ENCODE measurements around the gene CDK10.

GRCh38 chr16:89693289-89693731 is 6.8 kb downstream of the CDK10 start:
- TF ChIP-seq CTCF (IDR thresholded peaks at IDR 0.05), result no peak
- no peak for TF ChIP-seq ZFX (IDR thresholded peaks at IDR 0.05; ENCODE audit: borderline replicate concordance)
